GM21360 (cell line): Measurements from ENCODE around the gene UBE2L3.

Experiments used
- ATAC-seq: cut with Tn5 transposase; IDR thresholded peaks from one replicate; pipeline ENCODE4 v1.9.1; 2021; ENCODE audit warnings: mild to moderate bottlenecking, moderate library complexity; ENCODE audit not compliant: unreplicated experiment

UBE2L3 gene

DNA sequence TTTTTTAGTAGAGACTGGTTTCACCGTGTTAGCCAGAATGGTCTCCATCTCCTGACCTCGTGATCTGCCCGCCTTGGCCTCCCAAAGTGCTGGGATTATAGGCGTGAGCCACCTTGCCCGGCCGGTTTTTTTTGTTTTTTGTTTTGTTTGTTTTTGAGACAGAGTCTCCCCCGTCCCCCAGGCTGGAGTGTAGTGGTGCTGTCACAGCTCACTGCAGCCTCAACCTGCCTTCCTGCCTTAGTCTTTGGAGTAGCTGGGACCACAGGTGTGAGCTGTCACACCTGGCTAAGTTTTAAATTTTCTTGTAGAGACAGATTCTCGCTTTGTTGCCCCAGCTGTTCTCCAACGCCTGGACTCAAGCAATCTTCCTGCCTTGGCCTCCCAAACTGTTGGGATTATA lies 101.5 kb downstream of the UBE2L3 start:
- no peak for ATAC-seq

DNA sequence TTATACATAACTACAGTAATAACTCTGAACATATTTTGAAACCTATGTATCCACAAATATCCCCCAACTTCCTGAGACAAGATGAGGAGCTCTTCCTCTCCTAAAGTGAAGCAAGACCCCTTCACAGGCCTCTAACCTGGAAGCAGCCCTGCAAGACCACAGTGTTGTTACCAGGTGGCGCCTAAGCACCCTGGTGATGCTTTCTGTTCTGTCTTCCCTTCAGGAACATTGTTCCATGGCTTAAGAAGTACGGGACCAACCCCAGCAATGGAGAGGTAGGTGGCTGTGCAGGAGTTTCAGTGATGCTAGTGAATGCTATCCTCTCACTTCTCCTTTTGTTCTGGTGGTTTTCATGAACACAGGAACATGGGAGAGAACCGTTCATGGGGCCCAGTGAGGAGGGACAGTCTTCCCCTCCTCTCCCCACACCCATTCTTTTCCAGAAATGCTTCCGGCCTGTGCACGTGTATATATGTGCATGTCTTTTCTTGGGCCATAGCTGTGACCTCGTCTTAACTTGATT lies 104.7 kb downstream of the UBE2L3 start:
- no peak for ATAC-seq
